Measurements from ENCODE around the gene GLOD4.
A peak's percentile ranks its signal among the peaks of the same experiment; 100 is the strongest.

GLOD4 gene

GRCh38 chr17:737561-738113 is 44.4 kb downstream of the GLOD4 start:
- DNase-seq, result no peak

GRCh38 chr17:733743-734142 is 48.3 kb downstream of the GLOD4 start:
- no peak for DNase-seq

- no peak for DNase-seq
These were observed 49.0 kb downstream of the GLOD4 start for GRCh38 chr17:732902-733720.

- peak; percentile 36 for DNase-seq
These were observed 49.8 kb downstream of the GLOD4 start, which contains the start of gene TLCD3A for GRCh38 chr17:732067-732901. TSS of gene TLCD3A (plus strand) at chr17:732596. CDS start at chr17:732648, 52 bp downstream.

GRCh38 chr17:731644-732066 is 50.4 kb downstream of the GLOD4 start:
- no peak for DNase-seq

GRCh38 chr17:728911-729310 is 53.2 kb downstream of the GLOD4 start:
- no peak for DNase-seq

- no peak for DNase-seq
These were observed 55.7 kb downstream of the GLOD4 start for GRCh38 chr17:726271-726919.

GRCh38 chr17:725746-726145 is 56.3 kb downstream of the GLOD4 start:
- DNase-seq, result no peak

- no peak for DNase-seq
These were observed 57.0 kb downstream of the GLOD4 start for GRCh38 chr17:725084-725483.

GRCh38 chr17:721540-721937 is 60.5 kb downstream of the GLOD4 start:
- no peak for DNase-seq

GRCh38 chr17:720706-721539 is 61.2 kb downstream of the GLOD4 start:
- no peak for DNase-seq

GRCh38 chr17:718075-718474 is 64.0 kb downstream of the GLOD4 start:
- no peak for DNase-seq
